ENCODE measurements around the gene UBE2F.
"Not testable (repeated sequence)": the region's sequence is repeated elsewhere in the genome, so short reads cannot be mapped to it uniquely, and the experiment has no call there.

Gene UBE2F

GRCh38 chr2:238032755-238033337, 66.0 kb downstream of the UBE2F start:
- Histone ChIP-seq H2AFZ (no peak overlapping the region), H3K27ac (peak overlapping the region; percentile 98), H3K9me3 (ENCODE audit: control insufficient read depth, low read length) (no peaks in the 10 kb centered on the region), H3K27me3 (ENCODE audit: control insufficient read depth, insufficient read depth, low read length) (no peaks in the 10 kb centered on the region), H3K4me1 (peaks cover 37% of the 10 kb centered on the region), H3K4me3 (ENCODE audit: low read depth, low read length) (no peak overlapping the region), H3K4me2 (ENCODE audit: low read length) (no peak overlapping the region), H3K79me2 (no peaks in the 10 kb centered on the region), H3K36me3 (ENCODE audit: control insufficient read depth, insufficient read depth, low read length) (no peaks in the 10 kb centered on the region), H3K9ac (no peak overlapping the region)
- TF ChIP-seq CTCF (IDR thresholded peaks at IDR 0.05): no peak

GRCh38 chr2:238033991-238034390, 67.2 kb downstream of the UBE2F start:
- H3K4me3 ChIP-seq (ENCODE audit: low read depth, low read length): not testable (repeated sequence)

GRCh38 chr2:238038203-238038602, 71.4 kb downstream of the UBE2F start:
- Histone ChIP-seq H3K36me3 (ENCODE audit: control insufficient read depth, insufficient read depth, low read length) (no peaks in the 10 kb centered on the region), H3K4me2 (ENCODE audit: low read length) (no peak overlapping the region)

More at GRCh38 chr2:238033991-238034390, 67.2 kb downstream of the UBE2F start:
- not testable (repeated sequence) for H3K36me3 ChIP-seq (ENCODE audit: control insufficient read depth, insufficient read depth, low read length); H2AFZ ChIP-seq; H3K9ac ChIP-seq; H3K27me3 ChIP-seq (ENCODE audit: control insufficient read depth, insufficient read depth, low read length); H3K79me2 ChIP-seq; H3K4me2 ChIP-seq (ENCODE audit: low read length); H3K9me3 ChIP-seq (ENCODE audit: control insufficient read depth, low read length)
- H3K4me1 ChIP-seq: peaks cover 37% of the 10 kb centered on the region
- H3K27ac ChIP-seq: peak overlapping the region; percentile 98

GRCh38 chr2:238039151-238039550, 72.3 kb downstream of the UBE2F start:
- H3K9ac ChIP-seq: no peak overlapping the region
- H3K79me2 ChIP-seq: no peaks in the 10 kb centered on the region
- H3K4me2 ChIP-seq (ENCODE audit: low read length): no peak overlapping the region
- TF ChIP-seq CTCF (IDR thresholded peaks at IDR 0.05): no peak
- no peak overlapping the region for H3K27ac ChIP-seq
- no peaks in the 10 kb centered on the region for H3K9me3 ChIP-seq (ENCODE audit: control insufficient read depth, low read length)
- H3K4me3 ChIP-seq (ENCODE audit: low read depth, low read length): no peak overlapping the region
- H2AFZ ChIP-seq: no peak overlapping the region
- H3K27me3 ChIP-seq (ENCODE audit: control insufficient read depth, insufficient read depth, low read length): no peaks in the 10 kb centered on the region
- no peaks in the 10 kb centered on the region for H3K36me3 ChIP-seq (ENCODE audit: control insufficient read depth, insufficient read depth, low read length)
- H3K4me1 ChIP-seq: peaks cover 2% of the 10 kb centered on the region

More at GRCh38 chr2:238038203-238038602, 71.4 kb downstream of the UBE2F start:
- no peaks in the 10 kb centered on the region for H3K9me3 ChIP-seq (ENCODE audit: control insufficient read depth, low read length)
- peaks cover 12% of the 10 kb centered on the region for H3K4me1 ChIP-seq
- no peak overlapping the region for H3K4me3 ChIP-seq (ENCODE audit: low read depth, low read length)
- no peak for TF ChIP-seq CTCF (IDR thresholded peaks at IDR 0.05)
- H3K27ac ChIP-seq: no peak overlapping the region
- H3K79me2 ChIP-seq: no peaks in the 10 kb centered on the region
- H2AFZ ChIP-seq: no peak overlapping the region
- no peaks in the 10 kb centered on the region for H3K27me3 ChIP-seq (ENCODE audit: control insufficient read depth, insufficient read depth, low read length)
- no peak overlapping the region for H3K9ac ChIP-seq

GRCh38 chr2:238039985-238040384, 73.2 kb downstream of the UBE2F start:
- H3K4me1 ChIP-seq: no peaks in the 10 kb centered on the region
- H3K36me3 ChIP-seq (ENCODE audit: control insufficient read depth, insufficient read depth, low read length): no peaks in the 10 kb centered on the region
- no peak overlapping the region for H3K9ac ChIP-seq
- no peak overlapping the region for H3K27ac ChIP-seq
- no peak overlapping the region for H3K4me3 ChIP-seq (ENCODE audit: low read depth, low read length)
- H3K4me2 ChIP-seq (ENCODE audit: low read length): no peak overlapping the region
- H3K27me3 ChIP-seq (ENCODE audit: control insufficient read depth, insufficient read depth, low read length): no peaks in the 10 kb centered on the region
- H2AFZ ChIP-seq: no peak overlapping the region
- no peaks in the 10 kb centered on the region for H3K9me3 ChIP-seq (ENCODE audit: control insufficient read depth, low read length)
- no peaks in the 10 kb centered on the region for H3K79me2 ChIP-seq
- no peak for TF ChIP-seq CTCF (IDR thresholded peaks at IDR 0.05)

All from parathyroid adenoma (tissue), 2 donors.